ENCODE measurements around the gene SULT1C4.

SULT1C4 gene

GRCh38 chr2:108376774-108377173 lies 980 bp upstream of the SULT1C4 start:
- no peak for DNase-seq

GRCh38 chr2:108377401-108377800 lies 353 bp upstream of the SULT1C4 start:
- no peak for DNase-seq

GRCh38 chr2:108378851-108379250 lies 1.1 kb downstream of the SULT1C4 start:
- no peak for DNase-seq

GRCh38 chr2:108382196-108382595 lies 4.4 kb downstream of the SULT1C4 start:
- no peak for DNase-seq

- no peak for DNase-seq
Observed at GRCh38 chr2:108383146-108383830, 5.5 kb downstream of the SULT1C4 start.

GRCh38 chr2:108384662-108385393 lies 7.1 kb downstream of the SULT1C4 start:
- DNase-seq = no peak

- DNase-seq = no peak
Observed at GRCh38 chr2:108385411-108386071, 7.8 kb downstream of the SULT1C4 start.

GRCh38 chr2:108388045-108388444 lies 10.3 kb downstream of the SULT1C4 start:
- DNase-seq = no peak

GRCh38 chr2:108390340-108390739 lies 12.6 kb downstream of the SULT1C4 start:
- DNase-seq = no peak

GRCh38 chr2:108392029-108392428 lies 14.3 kb downstream of the SULT1C4 start:
- no peak for DNase-seq

GRCh38 chr2:108393197-108393596 lies 15.4 kb downstream of the SULT1C4 start:
- DNase-seq = no peak

GRCh38 chr2:108395155-108395554 lies 17.4 kb downstream of the SULT1C4 start:
- no peak for DNase-seq

GRCh38 chr2:108396845-108397244 lies 19.1 kb downstream of the SULT1C4 start:
- no peak for DNase-seq

- no peak for DNase-seq
Observed at GRCh38 chr2:108399479-108399878, 21.7 kb downstream of the SULT1C4 start.

- DNase-seq = no peak
Observed at GRCh38 chr2:108401800-108402199, 24.0 kb downstream of the SULT1C4 start.

GRCh38 chr2:108403494-108403893 lies 25.7 kb downstream of the SULT1C4 start:
- no peak for DNase-seq

- DNase-seq = no peak
Observed at GRCh38 chr2:108404784-108405397, 27.1 kb downstream of the SULT1C4 start.

- no peak for DNase-seq
Observed at GRCh38 chr2:108407864-108408729, 30.3 kb downstream of the SULT1C4 start.

- no peak for DNase-seq
Observed at GRCh38 chr2:108409768-108410167, 32.0 kb downstream of the SULT1C4 start.

- no peak for DNase-seq
Observed at GRCh38 chr2:108412995-108413710, 35.4 kb downstream of the SULT1C4 start.

- DNase-seq = no peak
Observed at GRCh38 chr2:108413711-108414095, 35.9 kb downstream of the SULT1C4 start.
